Activated naive CD4-positive, alpha-beta T cell treated with anti-CD3 and anti-CD28 coated beads, Interleukin-2, amount 10 ng/mL, durations not matched to agents 7 days and 5 days (primary cell): Measurements from ENCODE around the gene ARHGDIA.

Source experiments
- CTCF ChIA-PET: fragments of 350-600 bp; sonication (Branson Sonifier 250); formaldehyde crosslinking; loops from one replicate; lab custom pipeline; 2021; ENCODE audit warnings: antibody characterized with exemption; lab: Charles Lee
- DNase-seq: peaks from one replicate; pipeline ENCODE4 v3.0.0-alpha.2; 2020
- H3K27ac Mint-ChIP-seq: one replicate; pipeline ENCODE4 v1.8.0; 2021; ENCODE audit warnings: mild to moderate bottlenecking, moderate library complexity, mixed read lengths
- H3K27me3 Mint-ChIP-seq: one replicate; pipeline ENCODE4 v1.8.0; 2021; ENCODE audit warnings: mild to moderate bottlenecking, mixed read lengths
- H3K36me3 Mint-ChIP-seq: one replicate; pipeline ENCODE4 v1.8.0; 2021; ENCODE audit warnings: mixed read lengths
- H3K4me1 Mint-ChIP-seq: one replicate; pipeline ENCODE4 v1.8.0; 2021; ENCODE audit warnings: mixed read lengths
- H3K4me3 Mint-ChIP-seq: one replicate; pipeline ENCODE4 v1.8.0; 2021; ENCODE audit warnings: mild to moderate bottlenecking, moderate library complexity, mixed read lengths
- H3K9me3 Mint-ChIP-seq: one replicate; pipeline ENCODE4 v1.8.0; 2021; ENCODE audit warnings: mixed read lengths

The ARHGDIA gene

DNA sequence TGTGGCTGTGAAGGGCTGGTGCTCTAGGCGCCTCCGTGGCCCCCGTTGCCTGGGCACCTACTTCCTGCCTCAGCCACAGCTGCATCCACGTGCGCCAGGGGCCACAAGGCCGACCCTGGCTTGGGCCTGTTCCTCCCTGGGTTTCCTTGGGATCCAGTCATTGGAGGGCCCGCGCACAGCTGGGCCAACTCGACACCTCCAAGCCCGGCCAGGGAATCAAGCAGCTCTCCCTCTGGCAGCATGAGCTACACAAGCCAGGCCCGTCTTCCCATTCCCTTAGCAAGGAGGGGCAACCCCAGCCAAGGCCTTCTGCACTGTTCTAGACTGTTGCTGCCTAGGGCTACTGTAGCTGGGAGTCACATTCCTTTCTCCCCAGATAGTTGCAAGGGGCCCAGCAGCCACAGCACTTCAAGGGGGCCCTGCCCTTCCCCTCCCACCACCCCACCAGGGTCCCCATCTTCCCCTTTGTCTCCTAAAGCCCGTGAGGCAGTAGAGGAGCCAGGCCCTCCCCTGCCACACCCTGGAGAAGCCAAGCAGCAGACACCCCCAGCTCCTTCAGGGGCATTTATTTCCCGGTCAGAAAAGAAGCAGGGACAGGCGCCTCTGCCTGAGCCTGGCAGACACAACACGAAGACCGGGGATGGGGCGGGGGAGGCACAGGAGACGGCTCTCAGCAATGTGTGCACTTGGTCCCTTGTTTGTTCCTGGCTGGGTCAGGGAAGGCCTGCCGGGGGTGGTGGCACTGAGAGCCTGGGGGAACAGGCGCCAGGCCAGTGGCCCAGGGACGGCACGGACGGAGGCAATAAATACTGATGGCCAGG is 3.8 kb downstream of the ARHGDIA start:
- peak; percentile 36 for DNase-seq
- no peaks in the 10 kb centered on the region for H3K27me3 Mint-ChIP-seq
- peaks cover 55% of the 10 kb centered on the region for H3K4me1 Mint-ChIP-seq
- peaks cover 31% of the 10 kb centered on the region for H3K36me3 Mint-ChIP-seq
- no peaks in the 10 kb centered on the region for H3K9me3 Mint-ChIP-seq
- peak overlapping the region; percentile 81 for H3K27ac Mint-ChIP-seq
- CTCF ChIA-PET: interaction anchor here (0.6 kb wide), 1 partner anchor 14 kb away, joined by 5 read pairs; no protein-coding TSS in a partner anchor
- H3K4me3 Mint-ChIP-seq: peak overlapping the region; percentile 37

DNA sequence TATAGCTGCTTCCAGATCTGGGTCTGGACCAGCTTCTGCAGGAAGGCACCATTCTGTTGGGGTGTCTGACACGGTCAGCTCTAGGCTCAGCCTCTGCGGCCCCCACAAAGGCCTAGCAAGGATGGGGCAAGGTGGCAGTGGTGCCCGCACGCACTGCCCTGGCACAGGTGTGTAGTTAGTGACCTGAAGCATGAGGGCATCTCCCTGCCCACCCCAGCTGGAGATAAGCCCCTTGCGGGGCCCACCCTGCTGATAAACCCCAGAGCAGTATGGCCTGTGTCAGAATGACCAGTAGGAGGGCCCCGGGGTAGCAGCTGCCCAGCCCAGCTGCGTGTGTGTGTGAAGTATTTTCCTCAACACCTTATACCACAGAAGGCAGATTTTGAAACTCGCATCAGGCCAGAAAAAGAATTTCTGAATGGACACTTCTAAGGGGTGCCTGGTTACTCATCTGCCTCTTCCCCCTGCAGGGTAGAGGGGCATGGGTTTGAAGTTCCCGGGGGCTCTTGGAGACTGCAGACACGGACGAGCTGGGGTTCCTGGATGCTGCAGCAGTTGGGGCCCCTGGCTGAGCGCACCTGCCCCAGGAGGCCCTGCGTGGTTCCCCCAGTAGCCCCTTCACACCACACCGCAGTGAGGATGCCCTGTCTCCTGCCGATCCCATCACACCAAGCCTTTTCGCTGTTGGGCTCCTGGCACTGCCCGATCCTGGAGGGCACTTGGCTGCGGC is 4.5 kb downstream of the ARHGDIA start:
- Mint-ChIP-seq H3K9me3 (no peaks in the 10 kb centered on the region), H3K27ac (peak overlapping the region; percentile 81), H3K27me3 (no peaks in the 10 kb centered on the region), H3K4me1 (peaks cover 53% of the 10 kb centered on the region), H3K4me3 (peak overlapping the region; percentile 13), H3K36me3 (peaks cover 31% of the 10 kb centered on the region)
- no peak for DNase-seq
- CTCF ChIA-PET: interaction anchor here (1.2 kb wide), 1 partner anchor 153 kb away, joined by 3 read pairs; no protein-coding TSS in a partner anchor

DNA sequence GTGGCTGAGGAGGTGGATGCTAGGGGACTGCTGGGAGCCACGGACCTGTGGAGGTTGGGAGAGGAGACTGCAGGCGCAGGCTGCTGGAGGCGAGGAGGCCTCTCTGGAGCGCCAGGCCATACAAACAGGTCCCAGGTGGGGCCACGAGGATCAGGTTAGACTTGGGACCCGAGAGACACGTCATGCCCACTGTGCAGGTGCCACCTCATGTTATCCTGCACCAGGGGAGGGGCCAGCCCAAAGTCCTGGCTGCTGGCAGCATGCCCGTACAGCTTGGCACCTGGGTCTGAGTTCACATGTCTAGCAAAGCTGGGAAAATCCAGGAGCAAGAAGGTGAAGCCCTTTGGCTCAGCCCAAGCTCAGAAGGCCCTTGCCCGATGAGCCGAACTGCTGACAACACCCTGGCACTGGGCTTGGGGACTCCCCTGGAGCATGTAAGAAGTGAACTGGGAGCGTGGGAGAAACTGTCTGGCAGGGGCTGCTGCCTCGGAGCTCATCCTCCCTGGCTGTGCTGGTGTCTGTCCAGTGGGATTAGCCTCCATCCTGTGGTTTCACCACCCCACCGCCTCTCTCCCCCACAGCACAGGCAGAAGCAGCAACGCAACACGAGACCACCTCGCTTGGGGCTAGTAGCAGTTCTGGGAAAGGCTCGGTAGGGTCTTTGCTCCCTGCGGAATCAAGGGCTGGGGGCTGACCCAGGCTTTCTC is 5.3 kb downstream of the ARHGDIA start:
- H3K4me1 Mint-ChIP-seq: peaks cover 56% of the 10 kb centered on the region
- H3K27ac Mint-ChIP-seq: peak overlapping the region; percentile 81
- H3K4me3 Mint-ChIP-seq: no peak overlapping the region

DNA sequence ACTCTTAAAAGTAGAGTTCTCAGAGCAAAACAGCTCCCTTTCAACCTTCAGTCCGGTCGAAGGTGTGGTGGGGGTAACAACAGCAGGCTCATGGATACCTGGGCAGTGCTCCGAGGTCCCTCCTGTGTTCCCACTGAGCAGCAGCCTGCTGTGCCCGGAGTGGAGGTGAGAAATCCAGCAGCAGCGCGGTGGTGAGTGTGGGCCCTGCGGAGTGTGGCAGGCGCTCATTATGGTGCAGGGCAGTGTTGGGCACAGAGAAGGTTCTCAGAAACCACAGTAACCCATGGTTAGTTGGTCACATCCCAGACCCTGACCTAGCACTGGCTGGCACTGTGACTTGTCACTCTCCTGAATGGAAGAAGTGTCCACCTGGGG is 5.8 kb downstream of the ARHGDIA start:
- Mint-ChIP-seq H3K27ac (peak overlapping the region; percentile 78), H3K27me3 (peaks cover 7% of the 10 kb centered on the region), H3K9me3 (no peaks in the 10 kb centered on the region), H3K4me3 (no peak overlapping the region), H3K36me3 (peaks cover 36% of the 10 kb centered on the region), H3K4me1 (peaks cover 56% of the 10 kb centered on the region)
- CTCF ChIA-PET: interaction anchor here (1.2 kb wide), 1 partner anchor 154 kb away, joined by 3 read pairs; no protein-coding TSS in a partner anchor
- no peak for DNase-seq

More for the DNA sequence above, 5.3 kb downstream of the ARHGDIA start:
- no peak for DNase-seq
- Mint-ChIP-seq H3K36me3 (peaks cover 34% of the 10 kb centered on the region), H3K9me3 (no peaks in the 10 kb centered on the region), H3K27me3 (peaks cover 2% of the 10 kb centered on the region)
- CTCF ChIA-PET: interaction anchor here (1.2 kb wide), 1 partner anchor 154 kb away, joined by 3 read pairs; no protein-coding TSS in a partner anchor

DNA sequence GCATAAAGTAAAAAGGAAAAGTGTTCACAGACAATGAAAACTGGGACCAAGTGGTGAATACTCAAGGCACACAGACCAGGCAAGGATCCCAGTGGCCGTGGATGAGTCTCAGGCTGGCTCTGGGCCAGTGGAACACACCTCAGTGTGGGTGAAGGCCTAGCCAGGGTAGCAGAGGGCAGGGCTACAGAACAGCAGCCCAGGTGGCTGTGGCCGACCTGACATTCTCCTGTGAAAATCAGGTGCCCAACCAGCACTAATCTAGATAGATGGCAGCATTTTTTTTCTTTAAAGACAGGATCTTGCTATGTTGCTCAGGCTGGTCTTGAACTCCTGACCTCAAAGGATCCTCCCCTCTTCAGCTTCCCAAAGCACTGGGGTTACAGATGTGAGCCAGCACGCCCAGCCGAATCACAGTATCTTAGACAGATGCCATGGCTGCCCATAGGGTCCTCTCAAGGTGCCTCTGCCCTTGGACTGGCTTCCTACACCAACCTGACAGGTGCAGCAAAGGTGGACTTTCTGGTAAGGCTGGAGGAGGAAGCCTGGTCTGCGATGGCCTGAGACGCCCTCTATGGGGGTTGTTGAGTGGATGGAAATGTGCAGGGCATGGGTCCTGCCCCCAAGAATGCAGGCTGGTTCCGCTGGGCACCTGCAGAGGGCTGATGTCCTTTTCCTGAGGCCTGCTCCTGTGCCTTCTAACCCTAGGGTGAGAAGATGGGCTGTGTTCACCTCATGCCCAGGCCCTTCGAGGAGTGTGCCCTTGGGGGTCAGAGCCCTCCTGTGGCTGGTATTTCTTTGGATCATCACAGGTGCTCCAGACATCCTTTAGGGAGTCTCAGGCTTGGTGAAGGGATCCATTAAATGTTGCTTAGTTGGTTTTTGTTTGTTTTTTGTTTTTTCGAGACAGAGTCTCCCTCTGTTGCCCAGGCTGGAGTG is 7.0 kb downstream of the ARHGDIA start:
- Mint-ChIP-seq H3K4me1 (peaks cover 54% of the 10 kb centered on the region), H3K27me3 (peaks cover 7% of the 10 kb centered on the region), H3K4me3 (no peak overlapping the region), H3K27ac (peak overlapping the region; percentile 90), H3K9me3 (no peaks in the 10 kb centered on the region), H3K36me3 (peaks cover 33% of the 10 kb centered on the region)
- no peak for DNase-seq
- CTCF ChIA-PET: no interaction called here

GRCh38 chr17:81863123-81863675 is 7.9 kb downstream of the ARHGDIA start:
- DNase-seq: no peak
- CTCF ChIA-PET: no interaction called here
- H3K36me3 Mint-ChIP-seq: peaks cover 32% of the 10 kb centered on the region
- peaks cover 57% of the 10 kb centered on the region for H3K4me1 Mint-ChIP-seq
- peaks cover 7% of the 10 kb centered on the region for H3K27me3 Mint-ChIP-seq
- H3K9me3 Mint-ChIP-seq: no peaks in the 10 kb centered on the region
- peak overlapping the region; percentile 90 for H3K27ac Mint-ChIP-seq
- peak overlapping the region; percentile 78 for H3K4me3 Mint-ChIP-seq

DNA sequence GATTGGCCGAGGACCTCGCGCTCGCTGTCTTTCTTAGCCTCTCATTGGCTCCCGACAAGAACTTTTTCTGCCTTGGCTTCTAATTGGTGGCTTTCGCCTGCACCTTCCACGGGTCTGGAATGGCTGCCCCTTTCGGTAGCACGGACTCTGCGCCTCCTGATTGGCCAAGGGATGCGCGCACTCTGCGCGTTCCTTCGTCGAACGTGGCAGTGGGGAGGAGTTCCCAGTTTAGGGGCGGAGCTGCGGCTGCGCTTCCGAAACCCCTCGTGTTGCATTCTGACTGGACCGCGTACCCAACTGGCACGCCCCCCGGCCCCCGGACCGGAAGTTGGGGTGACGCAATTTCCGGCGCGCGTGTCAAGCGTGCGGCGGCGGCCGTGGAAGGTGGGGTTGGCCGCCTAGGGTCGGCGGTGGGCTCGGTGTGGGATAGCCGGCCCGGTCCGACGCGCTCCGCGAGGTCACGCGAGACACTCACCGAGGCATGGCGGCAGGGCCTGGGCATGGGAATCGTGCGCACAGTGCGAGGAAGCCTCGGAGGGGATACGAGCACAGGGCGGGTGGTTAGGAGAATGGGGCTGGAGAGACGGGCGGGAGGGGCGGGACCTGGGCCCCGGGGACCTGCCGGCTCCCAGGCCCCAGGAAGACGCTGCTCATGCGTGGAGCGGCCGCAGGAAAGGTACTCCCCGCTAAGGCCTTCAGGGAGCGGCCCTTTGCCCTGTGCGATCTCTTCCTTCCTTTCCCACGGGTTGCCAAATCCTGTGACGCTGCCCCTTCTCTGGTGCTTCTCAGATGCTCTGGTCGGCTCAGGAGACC is 10.2 kb downstream of the ARHGDIA start:
- H3K4me3 Mint-ChIP-seq: peak overlapping the region; percentile 94
- peak overlapping the region; percentile 98 for H3K27ac Mint-ChIP-seq
- H3K9me3 Mint-ChIP-seq: no peaks in the 10 kb centered on the region
- peaks cover 30% of the 10 kb centered on the region for H3K36me3 Mint-ChIP-seq
- CTCF ChIA-PET: interaction anchor here (1.0 kb wide), 2 partner anchors 60 to 125 kb away, joined by 3 read pairs; no protein-coding TSS in a partner anchor
- H3K4me1 Mint-ChIP-seq: peaks cover 51% of the 10 kb centered on the region
- peaks cover 7% of the 10 kb centered on the region for H3K27me3 Mint-ChIP-seq
- DNase-seq: peak; percentile 99

DNA sequence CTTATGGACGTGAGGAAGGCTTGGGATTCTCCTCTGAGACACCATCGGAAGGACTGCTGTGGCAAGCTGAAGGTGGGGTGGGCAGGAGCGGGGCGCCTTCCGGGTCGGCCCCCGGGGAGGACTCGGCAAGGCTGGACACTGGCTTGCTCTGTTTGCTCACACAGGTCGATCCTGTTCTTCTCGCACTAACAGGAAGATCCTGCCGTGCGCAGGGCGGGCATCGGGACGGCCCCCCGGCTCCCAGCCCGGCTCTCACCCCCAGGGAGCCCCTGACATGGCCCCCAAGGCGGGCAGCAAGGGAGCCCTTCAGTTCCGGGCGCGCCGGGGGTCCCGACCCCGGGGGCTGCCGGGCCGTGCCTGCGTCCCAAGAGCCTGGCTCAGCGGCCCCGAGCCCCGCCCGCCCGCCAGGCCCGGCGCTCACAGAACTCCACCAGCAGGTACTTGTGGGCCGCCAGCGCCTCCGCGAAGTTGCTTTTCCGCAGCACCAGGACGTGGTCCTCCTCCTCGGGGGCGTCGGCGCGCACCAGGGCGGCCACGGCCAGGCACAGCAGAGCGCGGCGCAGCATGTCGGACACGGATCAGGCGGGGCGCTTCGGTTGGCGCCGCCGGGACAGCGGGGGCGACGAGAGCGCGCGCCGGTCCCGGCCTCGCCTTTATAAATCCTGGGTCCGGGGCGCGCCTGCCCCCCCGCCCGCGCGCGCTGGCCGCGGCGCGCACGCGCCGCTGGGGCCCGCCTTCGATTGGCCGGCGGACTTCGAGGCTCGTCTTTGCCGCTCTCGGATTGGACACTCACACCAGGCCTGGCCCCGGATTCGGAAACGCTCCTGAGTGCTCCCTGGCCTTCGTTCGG is 11.0 kb downstream of the ARHGDIA start, which contains the start of gene P4HB:
Gene P4HB (minus strand): TSS at position 630 of the 850 bp plus-strand sequence. CDS start 64 bp downstream, at position 566.
- CTCF ChIA-PET: interaction anchor here (1.0 kb wide), 2 partner anchors 59 to 124 kb away, joined by 3 read pairs; no protein-coding TSS in a partner anchor
- peak within 1 kb of the TSS; percentile 98 for H3K27ac Mint-ChIP-seq
- no peaks in the 10 kb centered on the region for H3K9me3 Mint-ChIP-seq
- peaks cover 58% of the 10 kb centered on the region for H3K4me1 Mint-ChIP-seq
- H3K36me3 Mint-ChIP-seq: peaks cover 35% of the 10 kb centered on the region
- DNase-seq: no peak
- peak within 1 kb of the TSS; percentile 94 for H3K4me3 Mint-ChIP-seq
- peaks cover 7% of the 10 kb centered on the region for H3K27me3 Mint-ChIP-seq

DNA sequence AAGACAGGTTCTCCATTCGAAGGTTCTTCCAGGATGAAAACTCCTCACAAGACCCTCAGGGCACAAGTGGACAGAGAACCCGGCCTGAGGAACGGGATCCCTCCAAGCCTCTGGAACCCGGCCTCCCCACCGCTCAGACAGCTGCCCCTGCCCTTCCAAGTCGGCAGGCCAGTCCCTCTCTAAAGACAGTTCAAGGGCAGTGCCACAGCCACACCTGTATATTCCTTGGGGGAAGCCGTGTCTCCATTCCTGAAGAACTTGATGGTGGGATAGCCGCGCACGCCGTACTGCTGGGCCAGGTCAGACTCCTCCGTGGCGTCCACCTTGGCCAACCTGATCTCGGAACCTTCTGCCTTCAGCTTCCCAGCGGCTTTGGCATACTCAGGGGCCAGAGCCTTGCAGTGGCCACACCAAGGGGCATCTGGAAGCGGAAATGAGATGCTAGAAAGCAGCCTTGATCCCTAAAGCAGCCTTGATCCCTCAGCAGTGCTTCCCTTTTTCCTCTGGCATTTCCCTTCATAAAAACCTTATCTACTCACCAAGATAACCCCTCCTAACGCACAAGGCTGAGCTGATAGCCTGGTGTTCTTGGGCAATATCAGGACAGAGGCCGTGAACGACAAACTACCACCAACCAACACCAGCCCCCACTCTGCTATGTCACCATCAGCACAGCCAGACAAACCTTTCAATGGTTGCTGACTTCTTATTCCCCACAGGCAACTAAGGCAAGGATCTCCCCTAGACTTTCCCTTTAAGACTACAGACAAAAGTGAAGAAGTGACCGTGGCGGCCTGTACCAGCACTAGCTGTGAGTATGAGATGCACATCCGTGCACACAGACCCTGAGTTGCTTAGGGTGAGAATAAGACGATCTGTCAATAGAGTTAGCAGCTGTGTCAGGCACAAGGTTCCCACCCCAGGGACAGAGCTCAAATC is 11.9 kb downstream of the ARHGDIA start:
- no peaks in the 10 kb centered on the region for H3K9me3 Mint-ChIP-seq
- peaks cover 7% of the 10 kb centered on the region for H3K27me3 Mint-ChIP-seq
- peak; percentile 33 for DNase-seq
- CTCF ChIA-PET: no interaction called here
- H3K27ac Mint-ChIP-seq: peak overlapping the region; percentile 91
- peaks cover 41% of the 10 kb centered on the region for H3K36me3 Mint-ChIP-seq
- peak overlapping the region; percentile 91 for H3K4me3 Mint-ChIP-seq
- peaks cover 56% of the 10 kb centered on the region for H3K4me1 Mint-ChIP-seq

DNA sequence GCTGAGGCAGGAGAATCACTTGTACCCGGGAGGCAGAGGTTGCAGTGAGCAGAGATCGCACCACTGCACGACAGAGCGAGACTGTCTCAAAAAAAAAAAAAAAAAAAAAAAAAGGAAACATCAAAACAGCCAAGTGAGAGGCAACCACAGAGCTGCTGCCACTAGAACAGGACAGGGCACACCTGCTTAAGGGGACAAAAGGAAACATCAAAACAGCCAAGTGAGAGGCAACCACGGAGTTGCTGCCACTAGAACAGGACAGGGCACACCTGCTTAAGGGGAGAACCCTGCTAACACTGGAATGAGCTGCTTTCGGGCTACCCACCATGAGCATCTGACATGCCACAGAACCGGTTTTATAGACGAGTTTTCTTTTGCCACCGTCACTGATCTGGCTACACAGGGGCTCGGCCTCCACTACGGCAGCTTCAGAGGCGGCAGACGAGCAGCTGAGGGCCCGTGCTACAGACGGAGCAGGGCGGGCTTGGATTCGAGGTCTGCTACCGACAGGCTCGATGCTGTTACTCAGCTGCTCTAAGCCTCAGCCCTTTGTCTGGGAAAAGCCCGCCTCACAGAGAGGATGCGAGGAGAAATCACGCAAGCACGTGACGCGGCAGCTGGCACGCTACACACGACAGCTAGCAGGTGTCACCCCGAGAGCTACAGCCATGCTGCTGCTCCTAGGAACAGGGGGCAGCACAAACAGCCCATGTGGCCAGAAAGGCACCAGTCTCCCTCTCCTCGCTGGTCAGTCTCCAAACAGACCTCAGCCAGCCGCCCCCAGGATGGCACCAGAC is 12.8 kb downstream of the ARHGDIA start:
- DNase-seq: no peak
- H3K4me3 Mint-ChIP-seq: peak overlapping the region; percentile 91
- H3K27ac Mint-ChIP-seq: peak overlapping the region; percentile 69
- peaks cover 44% of the 10 kb centered on the region for H3K36me3 Mint-ChIP-seq
- H3K4me1 Mint-ChIP-seq: peaks cover 51% of the 10 kb centered on the region
- CTCF ChIA-PET: no interaction called here
- H3K9me3 Mint-ChIP-seq: no peaks in the 10 kb centered on the region
- H3K27me3 Mint-ChIP-seq: peaks cover 7% of the 10 kb centered on the region
